GM18909 (cell line): ENCODE data around the gene ATP2A3.
"Not testable (repeated sequence)": the region's sequence is repeated elsewhere in the genome, so short reads cannot be mapped to it uniquely, and the experiment has no call there.

Experiments
- ATAC-seq: cut with Tn5 transposase; IDR thresholded peaks from one replicate; pipeline ENCODE4 v1.9.1; 2021; ENCODE audit warnings: mild to moderate bottlenecking; ENCODE audit not compliant: unreplicated experiment, poor library complexity

The ATP2A3 gene

DNA sequence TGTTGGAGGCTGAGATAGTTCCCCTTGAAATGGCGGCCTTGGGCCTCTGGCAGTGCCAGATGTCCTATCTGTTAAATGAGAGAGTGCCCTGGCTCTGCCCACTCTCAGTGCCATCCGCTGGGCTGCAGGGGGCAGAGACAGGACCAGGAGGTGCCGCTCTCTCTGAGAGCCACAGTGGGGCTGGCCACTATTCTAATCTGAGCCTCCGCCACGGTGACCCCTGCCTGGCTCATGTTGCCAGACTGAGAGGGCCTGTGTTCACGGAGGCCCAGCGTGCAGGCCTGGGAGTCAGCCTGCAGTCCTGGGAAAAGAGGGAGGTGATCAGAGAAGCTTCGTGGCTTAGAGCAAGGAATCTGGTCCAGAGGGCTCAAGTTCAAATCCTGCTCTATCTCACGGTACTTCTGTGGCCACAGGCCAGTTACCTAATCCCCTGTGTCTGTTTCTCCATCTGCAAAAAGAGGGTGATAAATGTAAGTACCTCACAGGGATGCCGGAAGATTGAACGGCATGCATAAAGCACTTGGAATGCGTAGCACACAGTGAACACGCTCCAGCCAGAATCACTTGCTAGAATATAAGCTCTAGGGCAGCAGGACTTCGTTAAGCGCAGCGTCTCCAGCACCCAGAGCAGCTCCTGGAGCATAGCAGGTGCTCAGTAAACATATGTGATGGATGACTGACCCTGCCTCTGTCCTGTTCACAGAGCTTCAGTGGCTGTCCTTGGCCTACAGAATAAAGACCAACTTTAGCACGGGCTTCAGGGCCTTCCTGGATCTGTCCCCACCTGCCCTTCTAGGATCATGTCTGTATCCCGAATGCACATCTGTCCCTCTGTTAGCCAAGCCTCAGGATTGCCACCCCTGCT, 6.3 kb downstream of the ATP2A3 start:
- ATAC-seq: no peak

DNA sequence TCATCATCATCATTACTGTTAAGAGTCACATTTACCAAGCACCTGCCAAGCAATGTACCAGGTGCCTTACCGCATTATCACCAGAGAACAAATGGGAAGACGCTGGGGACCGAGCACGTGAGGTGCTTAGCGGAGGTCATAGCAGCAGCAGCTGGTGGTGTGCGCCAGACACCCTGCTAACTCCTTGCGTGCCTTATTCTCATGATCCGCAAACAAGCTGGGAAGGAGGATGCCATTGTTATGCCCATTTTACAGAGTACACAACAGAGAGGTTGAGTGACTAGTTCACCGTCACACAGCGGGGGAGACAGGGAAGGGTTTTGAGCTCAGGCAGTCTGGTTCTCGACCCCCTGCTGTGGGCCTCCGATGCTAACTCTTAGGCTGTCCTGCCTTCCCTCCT, 7.3 kb downstream of the ATP2A3 start:
- no peak for ATAC-seq

DNA sequence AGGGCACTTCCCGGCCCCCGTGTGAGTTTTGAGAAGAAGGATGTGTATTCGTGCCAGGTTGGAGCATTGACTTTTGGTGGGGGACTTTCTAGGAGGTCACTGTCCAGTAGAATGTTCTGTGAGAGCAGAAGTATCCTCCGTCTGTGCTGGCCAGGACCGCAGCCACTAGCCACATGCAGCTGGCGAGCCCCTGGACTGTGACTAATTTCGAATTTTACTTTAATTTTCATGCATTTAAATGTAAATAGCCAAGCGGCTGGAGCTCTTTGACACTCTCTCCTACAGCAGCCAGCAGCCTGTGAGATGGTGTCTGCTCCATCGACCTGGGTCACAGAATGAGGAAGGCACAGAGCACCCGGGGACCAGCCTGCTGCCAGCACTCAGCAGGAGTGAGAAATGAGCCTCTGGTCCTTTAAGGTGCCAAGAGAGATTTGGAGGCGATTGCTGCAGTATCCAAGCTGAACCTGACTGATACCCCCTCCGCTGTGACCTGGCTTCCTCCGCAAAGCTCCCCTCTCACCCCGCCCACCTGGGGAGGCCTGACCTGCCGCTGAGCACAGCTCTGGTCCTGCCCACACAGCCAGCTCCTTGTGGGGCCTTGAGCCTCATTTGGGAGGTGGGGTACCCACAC, 7.8 kb downstream of the ATP2A3 start:
- ATAC-seq: no peak

DNA sequence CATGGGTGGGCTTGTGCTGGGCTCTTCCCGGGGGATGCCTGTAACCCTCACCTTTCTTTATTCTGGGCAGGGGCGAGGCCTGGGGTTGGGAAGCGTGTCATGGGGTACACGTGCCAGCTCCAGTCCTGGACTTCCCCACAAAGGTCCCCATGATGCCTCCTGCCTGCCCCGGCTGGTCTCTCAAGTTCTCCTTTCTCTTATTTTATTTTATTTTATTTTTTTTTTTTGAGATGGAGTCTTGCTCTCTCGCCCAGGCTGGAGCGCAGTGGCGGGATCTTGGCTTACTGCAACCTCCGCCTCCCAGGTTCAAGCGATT, 8.6 kb downstream of the ATP2A3 start:
- ATAC-seq: no peak

DNA sequence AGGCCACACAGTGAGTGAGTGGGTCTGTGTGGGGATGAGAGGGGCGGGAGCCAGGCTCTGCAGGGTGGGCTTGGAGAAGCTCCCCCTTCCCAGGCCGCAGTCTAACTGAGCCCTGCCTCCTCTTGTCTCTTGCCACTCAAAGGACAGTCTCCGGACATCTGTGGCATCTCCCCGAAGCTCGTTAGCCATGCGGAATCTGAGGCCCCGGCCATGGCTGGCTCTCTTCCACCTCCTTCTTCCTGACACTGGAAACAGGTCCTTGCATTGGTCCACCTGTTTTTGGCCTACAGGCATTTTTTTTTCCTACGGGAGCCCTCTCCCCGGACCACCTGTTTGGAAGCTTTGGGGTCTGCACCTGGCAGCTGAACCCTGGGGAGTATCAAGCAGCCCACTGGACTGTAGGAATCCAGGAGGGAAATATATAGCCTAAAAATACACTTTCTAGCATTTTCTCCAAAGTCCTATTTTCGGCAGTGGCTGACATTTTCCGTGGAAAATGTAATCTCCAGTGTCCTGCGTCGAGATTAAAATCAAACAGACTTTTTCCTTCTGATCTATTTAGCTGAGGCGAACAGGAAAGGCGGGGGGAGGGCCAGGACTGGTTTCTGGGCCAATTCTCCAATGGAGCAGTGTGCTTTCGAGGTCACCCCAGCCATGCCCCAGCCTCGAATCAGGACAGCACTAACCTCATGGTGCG, 9.1 kb downstream of the ATP2A3 start:
- no peak for ATAC-seq

DNA sequence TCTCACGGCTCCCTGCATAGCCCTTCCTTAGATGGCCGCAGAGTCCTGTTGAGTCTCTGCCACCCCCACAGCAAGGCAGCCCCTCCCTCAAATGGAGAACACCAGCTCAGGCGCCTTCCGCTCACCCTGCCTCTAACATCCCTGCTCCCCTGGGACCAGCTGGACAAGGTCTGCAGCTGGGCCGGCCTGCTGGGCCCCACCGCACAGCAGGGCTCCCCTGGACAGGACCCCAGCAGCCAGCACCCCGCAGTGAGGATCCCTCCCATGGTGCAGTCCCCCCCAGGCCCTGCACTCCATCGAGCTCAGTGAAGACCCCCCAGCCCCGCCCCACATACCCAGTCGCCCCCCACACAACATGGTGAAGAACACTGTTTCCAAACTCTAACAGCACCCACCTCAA, 10.2 kb downstream of the ATP2A3 start:
- ATAC-seq: no peak

DNA sequence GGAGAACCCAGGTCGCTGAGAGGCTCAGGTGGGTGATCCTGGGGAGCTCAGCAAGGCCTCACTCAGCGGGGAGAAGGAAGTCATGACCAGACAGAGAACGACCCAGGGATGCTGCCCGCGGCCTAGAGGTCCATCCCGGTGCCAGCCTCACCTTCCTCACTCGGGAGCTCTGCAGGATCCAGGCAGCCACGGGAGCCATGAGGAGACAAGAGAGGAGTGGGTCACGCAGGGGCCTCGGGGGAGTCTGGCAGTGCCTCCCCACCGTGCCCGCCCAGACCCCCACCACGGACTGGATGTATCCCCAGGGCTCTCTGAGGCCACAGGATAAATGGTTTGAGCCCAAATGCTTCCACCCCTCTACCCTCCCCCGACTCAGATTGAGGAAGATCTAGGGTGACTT, 10.7 kb downstream of the ATP2A3 start:
- ATAC-seq: no peak

DNA sequence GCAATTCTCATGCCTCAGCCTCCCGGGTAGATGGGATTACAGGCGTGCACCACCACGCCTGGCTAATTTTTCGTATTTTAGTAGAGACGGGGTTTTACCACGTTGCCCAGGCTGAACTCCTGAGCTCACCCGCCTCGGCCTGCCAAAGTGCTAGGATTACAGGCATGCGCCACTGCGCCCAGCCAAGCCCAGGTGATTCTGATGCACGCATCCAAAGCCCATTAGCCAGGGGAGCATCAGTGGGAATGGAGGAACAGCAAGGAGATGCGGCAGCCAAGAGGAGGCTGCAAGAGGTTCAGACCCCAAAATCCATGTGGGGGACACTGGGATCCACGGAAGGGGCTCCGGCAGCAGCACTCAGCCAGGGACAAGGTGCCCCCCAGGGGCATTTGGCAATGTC, 12.1 kb downstream of the ATP2A3 start:
- no peak for ATAC-seq

DNA sequence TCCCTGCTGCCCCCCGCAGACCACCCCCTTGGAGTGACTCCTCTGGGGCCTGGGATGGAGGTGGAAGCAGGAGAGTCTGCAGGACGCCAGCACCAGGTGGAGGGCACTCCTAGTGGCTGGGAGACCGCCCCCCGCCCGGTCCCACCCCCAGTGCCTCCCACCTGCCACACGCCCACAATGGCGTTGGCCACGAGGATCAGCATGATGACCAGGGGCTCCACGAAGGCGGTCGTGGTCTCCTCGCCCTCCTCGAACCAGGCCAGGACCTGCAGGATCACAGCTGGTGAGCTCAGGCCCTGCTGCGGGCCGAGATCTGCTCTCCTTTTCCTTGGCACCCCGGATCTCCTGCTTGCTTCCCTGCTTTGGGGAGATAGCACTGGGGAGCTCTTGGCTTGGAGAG, 12.8 kb downstream of the ATP2A3 start:
- no peak for ATAC-seq

DNA sequence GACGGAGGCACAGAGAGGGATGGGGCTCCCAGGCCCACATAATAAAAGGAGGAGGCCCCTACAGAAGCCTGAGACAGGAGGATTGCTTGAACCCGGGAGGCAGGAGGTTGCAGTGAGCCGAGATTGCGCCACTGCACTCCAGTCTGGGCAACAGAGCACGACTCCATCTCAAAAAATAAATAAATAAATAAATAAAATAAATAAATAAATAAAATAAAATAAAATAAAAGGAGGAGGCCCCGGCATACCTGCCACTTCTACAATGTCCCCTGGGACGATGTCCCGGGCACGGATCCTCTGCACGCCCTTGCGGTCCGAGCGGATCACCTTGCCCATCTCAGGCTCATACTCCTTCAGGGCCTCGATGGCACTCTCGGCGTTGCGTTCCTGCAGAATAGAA, 13.2 kb downstream of the ATP2A3 start:
- no peak for ATAC-seq

DNA sequence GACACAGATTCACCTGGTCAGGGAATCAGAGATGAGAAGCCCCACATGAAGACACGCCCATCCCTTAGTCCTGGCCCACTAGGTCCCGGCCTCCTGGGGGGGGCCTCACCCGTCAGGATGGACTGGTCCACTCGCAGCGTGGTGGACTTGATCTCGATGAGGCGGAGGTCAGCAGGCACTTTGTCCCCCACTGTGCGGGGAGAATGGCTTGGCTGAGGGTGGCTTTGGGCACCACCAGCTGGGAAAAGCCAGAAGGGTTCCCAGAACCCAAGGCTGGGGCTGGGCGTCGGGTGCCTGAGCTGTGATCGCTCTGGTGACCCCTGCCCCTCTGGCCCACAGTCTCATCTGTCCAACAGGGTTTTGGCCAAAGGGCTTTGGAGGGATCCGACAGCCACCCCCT, 13.7 kb downstream of the ATP2A3 start:
- ATAC-seq: no peak

DNA sequence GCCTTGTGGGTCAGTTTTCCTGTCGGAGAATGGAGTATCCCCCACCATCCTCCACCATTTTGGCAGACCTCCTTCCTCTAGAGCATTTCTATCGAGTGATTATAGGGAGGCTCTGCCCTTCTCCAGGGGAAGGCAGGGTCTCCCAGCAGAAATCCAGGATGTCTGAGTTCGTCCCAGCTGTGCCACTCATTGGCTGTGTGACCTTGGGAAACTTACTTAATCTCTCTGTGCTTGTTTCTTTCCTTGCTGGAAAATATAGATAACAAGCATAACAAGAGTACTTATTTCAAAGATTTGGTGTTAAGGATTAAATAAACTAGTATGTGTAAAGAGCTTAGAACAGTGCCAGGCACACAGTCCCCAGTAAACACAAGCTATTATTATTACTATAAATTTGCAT, 14.8 kb downstream of the ATP2A3 start:
- no peak for ATAC-seq

DNA sequence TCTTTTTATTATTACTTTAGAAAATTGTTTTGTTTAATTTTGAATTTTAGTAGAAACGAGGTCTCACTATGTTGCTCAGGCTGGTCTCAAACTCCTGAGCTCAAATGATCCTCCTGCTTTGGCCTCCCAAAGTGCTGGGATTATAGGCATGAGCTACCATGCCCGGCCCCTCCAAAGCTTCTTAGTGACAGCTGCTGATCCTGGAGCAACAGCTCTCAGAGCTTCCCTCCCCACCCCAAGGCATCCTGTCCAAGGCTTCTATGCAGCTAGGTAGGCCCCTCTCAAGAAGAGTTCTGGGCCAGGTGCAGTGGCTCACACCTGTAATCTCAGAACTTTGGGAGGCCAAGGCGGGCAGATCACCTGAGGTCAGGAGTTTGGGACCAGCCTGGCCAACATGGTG, 15.7 kb downstream of the ATP2A3 start:
- ATAC-seq: not testable (repeated sequence)

DNA sequence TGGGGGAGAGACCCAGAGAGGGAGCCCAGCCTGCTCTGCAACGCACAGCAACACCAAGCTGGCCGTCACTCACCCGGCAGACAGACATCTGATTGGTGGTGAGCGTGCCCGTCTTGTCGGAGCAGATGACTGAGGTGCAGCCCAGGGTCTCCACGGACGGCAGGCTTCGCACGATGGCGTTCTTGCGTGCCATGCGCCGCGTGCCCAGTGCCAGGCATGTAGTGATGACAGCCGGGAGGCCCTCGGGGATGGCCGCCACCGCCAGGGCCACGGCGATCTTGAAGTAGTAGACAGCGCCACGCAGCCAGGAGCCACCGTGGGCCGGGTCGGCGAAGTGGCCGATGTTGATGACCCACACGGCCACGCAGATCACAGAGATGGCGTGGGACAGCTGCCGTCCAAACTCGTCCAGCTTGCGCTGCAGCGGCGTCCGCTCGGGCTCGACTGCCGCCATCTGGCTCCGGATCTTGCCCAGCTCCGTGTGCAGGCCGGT, 16.9 kb downstream of the ATP2A3 start:
- no peak for ATAC-seq

DNA sequence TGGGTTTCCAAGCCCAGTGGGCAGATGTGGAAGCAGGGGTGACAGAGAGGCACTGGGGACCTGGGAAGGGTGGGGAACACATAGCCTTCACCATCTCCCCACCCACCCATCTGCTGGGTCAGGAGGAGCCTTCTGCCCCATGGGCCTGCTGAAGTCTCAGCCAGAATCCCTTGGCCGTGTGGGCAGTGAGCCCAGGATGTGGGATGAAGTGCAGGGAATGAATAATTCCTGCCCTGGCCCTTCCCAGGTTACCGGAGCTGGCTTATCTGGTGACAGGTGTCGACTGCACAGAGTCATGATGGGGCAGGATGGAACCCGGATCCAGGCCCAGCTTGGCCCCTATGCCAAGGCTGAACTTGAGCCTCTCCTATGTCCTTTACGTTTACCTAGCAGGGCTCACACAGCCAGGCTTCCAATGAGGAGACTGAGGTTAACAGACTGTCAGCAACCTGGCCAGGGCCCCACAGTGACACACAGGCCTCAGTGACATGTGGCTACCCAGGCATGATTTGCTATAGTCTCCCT, 17.5 kb downstream of the ATP2A3 start:
- no peak for ATAC-seq

DNA sequence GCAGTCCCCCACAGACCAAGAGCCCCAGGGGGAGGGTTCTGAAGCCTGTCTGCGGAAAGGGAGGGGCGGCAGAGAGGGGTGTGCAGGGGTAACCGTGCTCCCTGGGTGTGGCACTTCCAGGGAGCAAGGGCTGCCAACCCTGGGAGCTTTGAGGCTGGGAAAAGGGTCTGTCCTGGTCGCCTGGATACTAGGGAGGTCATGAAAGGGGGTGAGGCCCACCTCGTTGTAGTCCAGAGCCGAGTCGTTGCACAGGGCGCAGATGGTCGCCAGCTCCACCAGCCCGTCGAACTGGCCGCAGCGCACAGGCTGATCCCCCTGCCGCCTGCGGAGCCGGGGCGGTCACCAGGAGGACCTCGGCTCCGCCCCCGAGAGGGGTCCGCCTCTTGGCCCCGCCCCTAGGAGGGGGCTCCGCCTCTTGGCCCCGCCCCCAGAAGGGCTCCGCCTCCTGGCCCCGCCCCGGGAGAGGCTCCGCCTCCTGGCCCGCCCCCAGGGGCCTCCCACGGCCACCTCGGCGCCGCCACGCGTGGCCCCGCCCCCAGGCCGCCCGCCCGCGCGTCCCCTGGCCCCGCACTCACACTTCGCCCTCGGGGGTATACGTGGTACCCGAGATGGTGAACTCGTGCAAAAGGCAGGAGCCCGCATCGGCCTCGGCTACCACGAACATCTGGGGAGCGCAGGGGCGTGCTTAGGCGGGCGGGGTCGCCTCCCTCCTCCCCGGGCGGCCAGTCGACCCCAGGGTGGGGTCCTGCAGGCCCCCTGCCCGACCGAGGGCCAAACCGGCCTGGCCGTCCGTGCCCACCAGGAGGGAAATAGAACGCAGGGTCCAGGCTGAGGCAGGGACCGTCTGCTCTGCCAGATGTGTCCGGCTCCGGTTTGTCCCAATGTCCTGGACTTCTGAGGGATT, 19.5 kb downstream of the ATP2A3 start:
- no peak for ATAC-seq

DNA sequence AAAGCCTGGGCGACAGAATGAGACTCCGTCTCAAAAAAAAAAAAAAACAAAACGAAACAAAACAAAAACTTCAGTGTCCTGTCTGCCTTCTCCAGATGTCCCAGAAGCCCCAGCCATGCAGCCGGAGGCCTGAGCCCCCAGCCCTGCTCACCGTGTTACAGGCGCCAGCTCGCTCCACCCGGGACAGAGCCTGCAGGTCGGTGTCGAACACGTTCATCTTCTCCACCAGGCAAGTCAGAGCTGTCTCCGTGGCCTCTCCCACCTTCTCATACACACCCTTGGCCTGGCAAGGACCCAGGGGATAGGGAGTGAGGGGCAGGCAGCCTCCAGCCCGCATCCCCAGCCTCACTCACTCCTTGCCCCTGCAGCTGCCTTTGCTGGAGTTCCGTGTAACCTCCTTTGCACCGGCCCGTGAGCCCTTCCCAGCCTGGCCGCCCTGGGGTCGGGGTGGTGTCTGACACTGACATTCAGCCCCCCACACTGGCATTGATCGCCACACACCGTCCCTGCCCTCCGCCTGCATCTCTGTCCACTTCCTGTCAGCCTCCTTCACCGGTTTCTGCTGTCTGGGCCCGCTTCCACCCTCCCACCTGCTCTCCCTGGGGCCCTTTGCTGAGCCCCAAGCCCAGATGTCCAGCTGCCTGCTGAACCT, 20.9 kb downstream of the ATP2A3 start:
- ATAC-seq: no peak

DNA sequence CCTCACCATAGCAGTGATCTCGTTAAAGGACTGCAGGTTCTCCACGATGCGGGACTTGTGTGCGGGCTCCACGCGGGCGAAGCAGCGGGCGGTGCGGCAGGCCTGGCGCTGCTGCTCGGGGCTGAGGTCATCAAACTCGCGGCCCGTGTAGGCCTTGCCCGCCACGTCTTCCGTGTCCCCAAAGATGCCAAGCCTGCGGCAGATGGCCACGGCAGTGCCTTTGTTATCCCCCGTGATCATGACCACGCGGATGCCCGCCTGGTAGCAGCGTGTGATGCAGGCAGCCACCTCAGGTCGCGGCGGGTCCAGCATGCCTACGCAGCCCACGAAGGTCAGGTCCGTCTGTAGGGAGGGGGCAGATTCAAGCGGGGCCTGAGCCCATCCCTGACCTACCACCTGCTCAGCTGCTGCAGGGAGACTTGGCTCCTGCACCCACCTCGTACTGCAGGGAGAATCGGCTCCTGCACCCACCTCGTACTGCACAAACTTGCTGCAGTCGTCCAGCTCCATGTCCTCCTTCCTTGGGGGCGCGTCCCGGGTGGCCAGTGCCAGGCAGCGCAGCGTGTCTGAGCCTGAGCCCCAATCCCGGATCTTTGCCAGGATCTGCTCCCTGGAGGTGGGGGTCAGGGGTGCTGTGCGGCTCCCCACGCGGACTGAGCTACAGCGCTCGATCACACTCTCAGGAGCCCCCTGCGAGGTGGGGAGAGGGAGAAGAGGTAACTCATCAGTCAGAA, 23.1 kb downstream of the ATP2A3 start:
- no peak for ATAC-seq

DNA sequence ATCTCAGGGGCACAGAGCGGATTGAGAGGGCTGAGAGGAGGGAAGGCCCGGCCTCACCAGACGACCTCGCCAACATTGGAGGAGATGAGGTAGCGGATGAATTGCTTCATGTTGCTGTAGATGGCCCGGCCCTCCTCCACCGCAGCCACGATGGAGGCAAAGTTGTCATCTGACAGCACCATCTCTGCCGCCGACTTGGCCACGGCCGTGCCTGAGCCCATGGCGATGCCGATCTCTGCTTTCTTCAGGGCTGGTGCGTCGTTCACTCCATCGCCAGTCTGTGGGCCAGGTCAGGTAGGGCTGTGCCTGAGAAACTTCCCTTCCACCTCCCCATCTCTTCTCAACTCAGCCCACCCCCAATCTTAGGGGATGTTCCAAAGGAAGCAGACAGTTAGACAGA, 26.9 kb downstream of the ATP2A3 start:
- no peak for ATAC-seq
